ENCODE results near the gene SRGAP3. TPM values are rescaled to one million over a fixed set of nuclear protein-coding genes. Genes with fewer than 3 reads are reported as not detected.

SRGAP3 gene
- total RNA-seq, 1 donor from 2014 or later, result 21.4 TPM

GRCh38 chr3:9199775-9200174, 49.7 kb downstream of the SRGAP3 start:
- Mint-ChIP-seq H3K9me3 (ENCODE audit: low read depth) (no peaks in the 10 kb centered on the region), H3K4me1 (ENCODE audit: low read depth) (peaks cover 21% of the 10 kb centered on the region), H3K27me3 (no peaks in the 10 kb centered on the region), H3K4me3 (ENCODE audit: low read depth) (no peak overlapping the region), H3K27ac (no peak overlapping the region), H3K36me3 (ENCODE audit: insufficient read depth) (no peaks in the 10 kb centered on the region)
- no peak for TF ChIP-seq CTCF (IDR thresholded peaks at IDR 0.05; ENCODE audit: unreplicated experiment)
- no peak for DNase-seq (ENCODE audit: low spot score, unreplicated experiment)

GRCh38 chr3:9198899-9199335, 50.5 kb downstream of the SRGAP3 start:
- Mint-ChIP-seq H3K4me1 (ENCODE audit: low read depth) (peaks cover 17% of the 10 kb centered on the region), H3K27me3 (no peaks in the 10 kb centered on the region), H3K4me3 (ENCODE audit: low read depth) (no peak overlapping the region), H3K9me3 (ENCODE audit: low read depth) (no peaks in the 10 kb centered on the region), H3K36me3 (ENCODE audit: insufficient read depth) (no peaks in the 10 kb centered on the region), H3K27ac (no peak overlapping the region)
- TF ChIP-seq CTCF (IDR thresholded peaks at IDR 0.05; ENCODE audit: unreplicated experiment), result no peak
- DNase-seq (ENCODE audit: low spot score, unreplicated experiment), result no peak

GRCh38 chr3:9198261-9198660, 51.2 kb downstream of the SRGAP3 start:
- no peak for TF ChIP-seq CTCF (IDR thresholded peaks at IDR 0.05; ENCODE audit: unreplicated experiment)
- Mint-ChIP-seq H3K36me3 (ENCODE audit: insufficient read depth) (no peaks in the 10 kb centered on the region), H3K27me3 (no peaks in the 10 kb centered on the region), H3K4me3 (ENCODE audit: low read depth) (no peak overlapping the region), H3K27ac (no peak overlapping the region), H3K9me3 (ENCODE audit: low read depth) (no peaks in the 10 kb centered on the region), H3K4me1 (ENCODE audit: low read depth) (peaks cover 10% of the 10 kb centered on the region)
- no peak for DNase-seq (ENCODE audit: low spot score, unreplicated experiment)

- DNase-seq (ENCODE audit: low spot score, unreplicated experiment), result no peak
- Mint-ChIP-seq H3K9me3 (ENCODE audit: low read depth) (peaks cover 3% of the 10 kb centered on the region), H3K27me3 (no peaks in the 10 kb centered on the region), H3K4me3 (ENCODE audit: low read depth) (no peak overlapping the region), H3K27ac (no peak overlapping the region), H3K36me3 (ENCODE audit: insufficient read depth) (peaks cover 2% of the 10 kb centered on the region), H3K4me1 (ENCODE audit: low read depth) (peaks cover 21% of the 10 kb centered on the region)
- TF ChIP-seq CTCF (IDR thresholded peaks at IDR 0.05; ENCODE audit: unreplicated experiment), result no peak
These were observed 53.4 kb downstream of the SRGAP3 start for GRCh38 chr3:9196020-9196419.

GRCh38 chr3:9195390-9195789, 54.1 kb downstream of the SRGAP3 start:
- Mint-ChIP-seq H3K36me3 (ENCODE audit: insufficient read depth) (peaks cover 2% of the 10 kb centered on the region), H3K4me1 (ENCODE audit: low read depth) (peaks cover 21% of the 10 kb centered on the region)

More at GRCh38 chr3:9195390-9195789, 54.1 kb downstream of the SRGAP3 start:
- peaks cover 3% of the 10 kb centered on the region for H3K9me3 Mint-ChIP-seq (ENCODE audit: low read depth)
- H3K4me3 Mint-ChIP-seq (ENCODE audit: low read depth), result no peak overlapping the region
- no peak for DNase-seq (ENCODE audit: low spot score, unreplicated experiment)
- no peaks in the 10 kb centered on the region for H3K27me3 Mint-ChIP-seq
- no peak overlapping the region for H3K27ac Mint-ChIP-seq
- no peak for TF ChIP-seq CTCF (IDR thresholded peaks at IDR 0.05; ENCODE audit: unreplicated experiment)
